Natural killer cell (primary cell): ENCODE results near the gene SLCO4C1. TPM values are rescaled to one million over a fixed set of nuclear protein-coding genes. Genes with fewer than 3 reads are reported as not detected.

ENCODE experiments used
- ATAC-seq, 3 donors: fragments of 150-1000 bp in 2 of 3; fragments of 200-7000 bp in 1 of 3; cut with Tn5 transposase; 1 replicate in 1 of 3; 2 replicates in 2 of 3; pipeline ENCODE4 v1.10.0; 2021; ENCODE audit warnings: mild to moderate bottlenecking in 2 of 3, moderate library complexity in 2 of 3
- DNase-seq, 2 donors: peaks; one replicate each; pipeline versions ENCODE4 v3.0.0 to v3.0.0-alpha.2; 2013 to 2021; ENCODE audit warnings: mixed read lengths in 1 of 2
- H3K27ac ChIP-seq: one replicate; pipeline ENCODE4 v1.5.1; 2013; ENCODE audit warnings: mild to moderate bottlenecking, low read length
- H3K27me3 ChIP-seq: one replicate; pipeline ENCODE4 v1.6.1; 2013; ENCODE audit warnings: low read length; ENCODE audit not compliant: control insufficient read depth, insufficient read depth
- H3K36me3 ChIP-seq: one replicate; pipeline ENCODE4 v1.6.1; 2013; ENCODE audit warnings: low read length; ENCODE audit not compliant: control insufficient read depth, insufficient read depth
- H3K4me1 ChIP-seq: one replicate; pipeline ENCODE4 v1.6.1; 2013; ENCODE audit warnings: low read length; ENCODE audit not compliant: control insufficient read depth, insufficient read depth
- H3K4me3 ChIP-seq: one replicate; pipeline ENCODE4 v1.5.1; 2013; ENCODE audit warnings: low read length
- H3K9me3 ChIP-seq: one replicate; pipeline ENCODE4 v1.6.1; 2013; ENCODE audit warnings: low read length; ENCODE audit not compliant: control insufficient read depth, insufficient read depth
- H3K27ac Mint-ChIP-seq, 2 donors: one replicate each; pipeline ENCODE4 v1.8.0; 2022; ENCODE audit warnings: mild to moderate bottlenecking in 2 of 2, mixed read lengths in 2 of 2, moderate library complexity in 1 of 2
- H3K27me3 Mint-ChIP-seq, 2 donors: one replicate each; pipeline ENCODE4 v1.8.0; 2022; ENCODE audit warnings: low read depth in 2 of 2, mixed read lengths in 2 of 2
- H3K36me3 Mint-ChIP-seq: one replicate; pipeline ENCODE4 v1.8.0; 2022; ENCODE audit warnings: mixed read lengths
- H3K4me1 Mint-ChIP-seq, 2 donors: one replicate each; pipeline ENCODE4 v1.8.0; 2022; ENCODE audit warnings: mixed read lengths in 2 of 2
- H3K4me3 Mint-ChIP-seq: one replicate; pipeline ENCODE4 v1.8.0; 2022; ENCODE audit warnings: mild to moderate bottlenecking, moderate library complexity, mixed read lengths
- H3K9me3 Mint-ChIP-seq, 2 donors: one replicate each; pipeline ENCODE4 v1.8.0; 2022; ENCODE audit warnings: mixed read lengths in 2 of 2
- CTCF ChIP-seq: fragments of 200-600 bp; IDR thresholded peaks from one replicate; pipeline ENCODE4 v1.8.0; 2022; ENCODE audit warnings: antibody characterized with exemption
- WGBS: methylation state at CpG from one replicate; pipeline ENCODE4 v1.1.7; 2013; ENCODE audit warnings: missing lambda C conversion rate; ENCODE audit not compliant: insufficient coverage; 5-methylcytosine and 5-hydroxymethylcytosine counted together
- intact Hi-C: fragments of 100-400 bp; cut with micrococcal nuclease; formaldehyde crosslinking; loops from one replicate; pipeline ENCODE4 v1.14.2; 2022
- total RNA-seq, 4 donors: library from RNA; stranded (reverse); fragments of 120-200 nt in 1 of 4; gene quantifications; one replicate each; pipeline versions ENCODE4 v1.2.3 to v1.2.4, GENCODE V29; 2013 to 2022

The SLCO4C1 gene
- total RNA-seq, 3 donors from 2014 or later (not counting 1 experiment from before 2014, with no cell fraction given): 30.9 to 44.7 (median 31.2) TPM

DNA sequence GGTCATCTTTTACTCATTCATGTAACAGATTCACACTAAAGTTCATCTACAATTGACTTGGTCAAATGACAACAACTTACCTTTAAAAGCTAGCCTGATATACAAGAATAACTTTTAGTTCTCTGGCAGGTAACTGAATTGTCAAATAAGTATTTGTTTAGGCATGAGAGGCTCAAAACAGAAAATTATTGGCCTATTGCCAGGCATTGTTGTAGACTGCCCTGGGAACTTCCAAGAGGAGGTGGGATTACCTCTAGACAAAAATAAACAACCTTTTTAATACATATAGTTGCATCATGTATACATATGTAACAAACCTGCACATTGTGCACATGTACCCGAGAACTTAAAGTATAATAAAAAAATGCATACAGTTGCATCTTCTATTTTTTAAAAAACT is 18.2 kb upstream of the SLCO4C1 start:
- ATAC-seq (no peak), DNase-seq (no peak)
- no peak overlapping the region for H3K27ac Mint-ChIP-seq
- TF ChIP-seq CTCF: no peak
- Histone ChIP-seq H3K27ac (no peak overlapping the region), H3K4me3 (no peak overlapping the region), H3K36me3 (no peaks in the 10 kb centered on the region), H3K9me3 (no peaks in the 10 kb centered on the region), H3K27me3 (no peaks in the 10 kb centered on the region), H3K4me1 (no peaks in the 10 kb centered on the region)
- H3K4me3 Mint-ChIP-seq: no peak overlapping the region
- peaks cover 7 to 12% of the 10 kb centered on the region in 2 donors for H3K4me1 Mint-ChIP-seq
- intact Hi-C loops: no loop called here
- no peaks in the 10 kb centered on the region for H3K9me3 Mint-ChIP-seq
- H3K36me3 Mint-ChIP-seq: peaks cover 10% of the 10 kb centered on the region
- peaks cover 0 to 14% of the 10 kb centered on the region in 2 donors for H3K27me3 Mint-ChIP-seq
- no CpG with 5 or more reads among the region's 1 CpG for WGBS

DNA sequence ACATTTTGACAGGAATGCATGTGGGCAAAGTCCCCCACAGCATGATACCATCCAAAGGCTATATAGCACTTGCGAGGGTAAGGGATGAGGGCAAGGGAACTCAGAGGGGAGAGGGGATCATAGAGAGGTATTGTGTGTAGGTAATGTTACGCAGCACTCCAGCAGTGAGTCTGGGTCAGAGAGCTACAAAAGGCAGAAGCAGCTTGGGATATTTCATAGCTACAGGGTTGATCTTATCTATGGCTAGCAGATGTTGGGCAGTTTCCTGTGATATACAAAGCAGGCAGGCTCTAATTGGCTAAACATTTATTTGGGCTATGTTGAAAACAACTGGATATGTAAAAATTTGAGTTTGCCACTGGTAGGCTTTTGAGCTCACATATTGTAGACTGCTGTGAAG is 17.8 kb upstream of the SLCO4C1 start:
- Mint-ChIP-seq H3K27ac (no peak overlapping the region), H3K36me3 (peaks cover 10% of the 10 kb centered on the region), H3K27me3 (peaks cover 0 to 14% of the 10 kb centered on the region in 2 donors), H3K4me3 (no peak overlapping the region), H3K4me1 (peaks cover 7 to 12% of the 10 kb centered on the region in 2 donors), H3K9me3 (no peaks in the 10 kb centered on the region)
- Histone ChIP-seq H3K9me3 (no peaks in the 10 kb centered on the region), H3K4me1 (no peaks in the 10 kb centered on the region), H3K27ac (no peak overlapping the region), H3K27me3 (no peaks in the 10 kb centered on the region), H3K4me3 (no peak overlapping the region), H3K36me3 (no peaks in the 10 kb centered on the region)
- WGBS: 88% methylated on average over 2 of the region's 2 CpGs
- intact Hi-C loops: no loop called here
- ATAC-seq: no peak
- no peak for DNase-seq
- no peak for TF ChIP-seq CTCF

DNA sequence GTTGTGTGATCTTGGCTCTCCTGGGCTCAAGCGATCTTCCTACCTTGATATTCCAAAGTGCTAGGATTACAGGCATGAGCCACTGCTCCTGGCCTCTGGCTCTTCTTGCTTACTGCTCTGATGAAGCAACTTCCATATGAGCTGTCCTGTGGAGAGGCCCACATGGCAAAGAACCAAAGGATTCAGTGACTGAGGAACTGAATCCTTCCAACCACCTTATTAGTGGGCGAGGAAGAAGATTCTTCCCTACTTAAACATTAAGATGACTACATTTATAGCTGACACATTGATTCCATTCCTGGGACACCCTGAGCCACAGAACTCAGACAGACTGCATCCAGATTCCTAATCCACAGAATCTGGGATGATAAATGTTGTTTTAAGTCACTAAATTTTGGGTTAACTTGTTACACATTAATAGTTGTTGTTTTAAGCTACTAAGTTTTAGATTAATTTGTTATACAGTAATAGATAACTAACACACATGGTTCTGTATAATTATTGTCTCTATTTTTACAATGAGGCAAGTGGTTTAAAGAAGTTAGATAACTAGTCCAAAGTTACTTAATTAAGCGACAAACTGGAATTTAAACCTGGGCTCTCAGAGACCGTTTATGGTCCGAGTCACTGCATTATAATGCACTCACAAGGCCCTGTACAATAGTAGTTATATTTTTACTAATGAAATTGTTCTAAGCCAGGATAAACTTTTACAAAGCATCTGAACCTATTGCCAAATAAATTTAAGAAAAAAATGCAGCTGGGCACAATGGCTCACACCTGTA is 16.7 kb upstream of the SLCO4C1 start:
- H3K9me3 ChIP-seq: no peaks in the 10 kb centered on the region
- no peak overlapping the region for H3K27ac ChIP-seq
- no peaks in the 10 kb centered on the region for H3K4me1 ChIP-seq
- DNase-seq (no peak), ATAC-seq (no peak)
- H3K27me3 ChIP-seq: no peaks in the 10 kb centered on the region
- 92% methylated on average over 5 of the region's 5 CpGs for WGBS
- no peak overlapping the region for H3K4me3 Mint-ChIP-seq
- peaks cover 0 to 10% of the 10 kb centered on the region in 2 donors for H3K27me3 Mint-ChIP-seq
- peaks cover 4% of the 10 kb centered on the region for H3K36me3 Mint-ChIP-seq
- peaks cover 7 to 12% of the 10 kb centered on the region in 2 donors for H3K4me1 Mint-ChIP-seq
- no peaks in the 10 kb centered on the region for H3K9me3 Mint-ChIP-seq
- H3K4me3 ChIP-seq: no peak overlapping the region
- TF ChIP-seq CTCF: no peak
- no peak overlapping the region for H3K27ac Mint-ChIP-seq
- intact Hi-C loops: no loop called here
- no peaks in the 10 kb centered on the region for H3K36me3 ChIP-seq

- no peaks in the 10 kb centered on the region for H3K27me3 ChIP-seq
- H3K36me3 ChIP-seq: no peaks in the 10 kb centered on the region
- H3K4me3 ChIP-seq: no peak overlapping the region
- ATAC-seq (no peak), DNase-seq (no peak)
- H3K36me3 Mint-ChIP-seq: peaks cover 4% of the 10 kb centered on the region
- peaks cover 7 to 13% of the 10 kb centered on the region in 2 donors for H3K4me1 Mint-ChIP-seq
- no peak overlapping the region for H3K4me3 Mint-ChIP-seq
- WGBS: 93% methylated on average over 1 of the region's 3 CpGs
- no peaks in the 10 kb centered on the region for H3K4me1 ChIP-seq
- H3K27ac Mint-ChIP-seq: no peak overlapping the region
- TF ChIP-seq CTCF: no peak
- H3K27ac ChIP-seq: no peak overlapping the region
- H3K9me3 Mint-ChIP-seq: no peaks in the 10 kb centered on the region
- intact Hi-C loops: no loop called here
- H3K27me3 Mint-ChIP-seq: no peaks in the 10 kb centered on the region
- no peaks in the 10 kb centered on the region for H3K9me3 ChIP-seq
Measured at GRCh38 chr5:102309586-102309985, 13.5 kb upstream of the SLCO4C1 start.
